Kidney (tissue), 14 donors: ENCODE measurements around the gene BCL6. TPM values are rescaled to one million over a fixed set of nuclear protein-coding genes. Genes with fewer than 3 reads are reported as not detected.

Experiments
- DNase-seq, 5 donors: peaks; one replicate each; pipeline ENCODE4 v3.0.0-alpha.2; 2013 to 2020
- FAIRE-seq: peaks from 2 replicates; lab custom pipeline; 2012; peaks lifted over from hg19 to GRCh38; lab: Jason Lieb, UNC
- H3K27ac ChIP-seq, 2 donors: one replicate each; pipeline ENCODE4 v1.7.0; 2013; ENCODE audit warnings: low read depth in 2 of 2, low read length in 2 of 2, inconsistent platforms in 1 of 2
- H3K27me3 ChIP-seq: one replicate; pipeline ENCODE4 v1.7.1; 2013; ENCODE audit warnings: low read length, inconsistent platforms; ENCODE audit not compliant: control insufficient read depth, insufficient read depth
- H3K36me3 ChIP-seq, 3 donors: one replicate each; pipeline versions ENCODE4 v1.7.0 to v1.7.1; 2013; ENCODE audit warnings: low read length in 3 of 3, control low read depth in 1 of 3, inconsistent platforms in 1 of 3; ENCODE audit not compliant: insufficient read depth in 3 of 3, control insufficient read depth in 2 of 3
- H3K4me1 ChIP-seq, 3 donors: one replicate each; pipeline versions ENCODE4 v1.7.0 to v1.7.1; 2013; ENCODE audit warnings: low read length in 3 of 3, inconsistent platforms in 1 of 3, low read depth in 1 of 3; ENCODE audit not compliant: control insufficient read depth in 2 of 3, insufficient read depth in 2 of 3
- H3K4me3 ChIP-seq, 3 donors: one replicate each; pipeline versions ENCODE4 v1.7.0 to v1.8.1; 2013; ENCODE audit warnings: low read length in 3 of 3, control low read depth in 1 of 3, inconsistent platforms in 1 of 3
- H3K9ac ChIP-seq, 3 donors: one replicate each; pipeline versions ENCODE4 v1.7.0 to v1.7.1; 2013; ENCODE audit warnings: low read length in 3 of 3, control low read depth in 1 of 3, inconsistent platforms in 1 of 3
- H3K9me3 ChIP-seq, 3 donors: one replicate each; pipeline versions ENCODE4 v1.7.0 to v1.7.1; 2013; ENCODE audit warnings: low read length in 3 of 3, control low read depth in 1 of 3, inconsistent platforms in 1 of 3; ENCODE audit not compliant: control insufficient read depth in 2 of 3, insufficient read depth in 1 of 3
- intact Hi-C: fragments of 100-400 bp; cut with DNase I; formaldehyde crosslinking; loops from one replicate; pipeline ENCODE4 v1.11.1; 2022
- polyA plus RNA-seq: library from polyadenylated mRNA; stranded (reverse); fragments of 350-450 nt; fragmentation: Illumina TruSeq; extraction: RNeasy Lipid Tissue Mini Kit (QIAGEN cat#74804); gene quantifications from one replicate; pipeline ENCODE4 v1.2.3, GENCODE V29; 2014; ENCODE audit warnings: low read depth, low replicate concordance; ENCODE audit not compliant: insufficient read depth
- total RNA-seq: library from RNA; stranded (reverse); fragmentation: NEBNext Ultra II Directional; extraction: Animal tissue kit (Norgen Biotek cat#: 25700); gene quantifications from one replicate; pipeline ENCODE4 v1.2.1, GENCODE V29; 2021
- TF ChIP-seq, protein P1 (sequence below): IDR thresholded peaks from 3 replicates; pipeline ENCODE4 v1.5.1; 2012; ENCODE audit warnings: mild to moderate bottlenecking, moderate library complexity, borderline replicate concordance; ENCODE audit not compliant: insufficient read depth; ENCODE audit errors: extremely low read depth
- donor health status: control.
- donor health status: control.
- donor health status: control.
- donor health status: control.
- donor health status: control.
- donor health status: DM: yes; HTN: yes; CAD: no.
- donor health status: Normal renal cell carcinoma (clear cell type).

BCL6 gene
- total and polyA plus RNA-seq, 2 donors from 2014 or later, result 7.3 to 110 TPM

- no peaks in the 10 kb centered on the region for H3K36me3 ChIP-seq
- DNase-seq (peak in 1 of 5 donors; percentile 53), FAIRE-seq (no peak)
- H3K27me3 ChIP-seq, result no peaks in the 10 kb centered on the region
- peak overlapping the region; percentile 97 to 99 for H3K27ac ChIP-seq
- TF ChIP-seq, protein P1, sequence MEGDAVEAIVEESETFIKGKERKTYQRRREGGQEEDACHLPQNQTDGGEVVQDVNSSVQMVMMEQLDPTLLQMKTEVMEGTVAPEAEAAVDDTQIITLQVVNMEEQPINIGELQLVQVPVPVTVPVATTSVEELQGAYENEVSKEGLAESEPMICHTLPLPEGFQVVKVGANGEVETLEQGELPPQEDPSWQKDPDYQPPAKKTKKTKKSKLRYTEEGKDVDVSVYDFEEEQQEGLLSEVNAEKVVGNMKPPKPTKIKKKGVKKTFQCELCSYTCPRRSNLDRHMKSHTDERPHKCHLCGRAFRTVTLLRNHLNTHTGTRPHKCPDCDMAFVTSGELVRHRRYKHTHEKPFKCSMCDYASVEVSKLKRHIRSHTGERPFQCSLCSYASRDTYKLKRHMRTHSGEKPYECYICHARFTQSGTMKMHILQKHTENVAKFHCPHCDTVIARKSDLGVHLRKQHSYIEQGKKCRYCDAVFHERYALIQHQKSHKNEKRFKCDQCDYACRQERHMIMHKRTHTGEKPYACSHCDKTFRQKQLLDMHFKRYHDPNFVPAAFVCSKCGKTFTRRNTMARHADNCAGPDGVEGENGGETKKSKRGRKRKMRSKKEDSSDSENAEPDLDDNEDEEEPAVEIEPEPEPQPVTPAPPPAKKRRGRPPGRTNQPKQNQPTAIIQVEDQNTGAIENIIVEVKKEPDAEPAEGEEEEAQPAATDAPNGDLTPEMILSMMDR, result no peak
- H3K4me1 ChIP-seq, result peaks cover 0 to 18% (median 8%) of the 10 kb centered on the region in 3 donors
- intact Hi-C loops, result loop anchor here (5.0 to 10.0 kb wide), 2 partner anchors 302 to 1210 kb away; no protein-coding TSS in a partner anchor
- no peaks in the 10 kb centered on the region for H3K9me3 ChIP-seq
- peak overlapping the region in 1 of 3 donors; percentile 98 for H3K9ac ChIP-seq
- H3K4me3 ChIP-seq, result peak overlapping the region; percentile 27 to 91 (median 73)
Measured at GRCh38 chr3:187742351-187743171, 2.7 kb downstream of the BCL6 start.

DNA sequence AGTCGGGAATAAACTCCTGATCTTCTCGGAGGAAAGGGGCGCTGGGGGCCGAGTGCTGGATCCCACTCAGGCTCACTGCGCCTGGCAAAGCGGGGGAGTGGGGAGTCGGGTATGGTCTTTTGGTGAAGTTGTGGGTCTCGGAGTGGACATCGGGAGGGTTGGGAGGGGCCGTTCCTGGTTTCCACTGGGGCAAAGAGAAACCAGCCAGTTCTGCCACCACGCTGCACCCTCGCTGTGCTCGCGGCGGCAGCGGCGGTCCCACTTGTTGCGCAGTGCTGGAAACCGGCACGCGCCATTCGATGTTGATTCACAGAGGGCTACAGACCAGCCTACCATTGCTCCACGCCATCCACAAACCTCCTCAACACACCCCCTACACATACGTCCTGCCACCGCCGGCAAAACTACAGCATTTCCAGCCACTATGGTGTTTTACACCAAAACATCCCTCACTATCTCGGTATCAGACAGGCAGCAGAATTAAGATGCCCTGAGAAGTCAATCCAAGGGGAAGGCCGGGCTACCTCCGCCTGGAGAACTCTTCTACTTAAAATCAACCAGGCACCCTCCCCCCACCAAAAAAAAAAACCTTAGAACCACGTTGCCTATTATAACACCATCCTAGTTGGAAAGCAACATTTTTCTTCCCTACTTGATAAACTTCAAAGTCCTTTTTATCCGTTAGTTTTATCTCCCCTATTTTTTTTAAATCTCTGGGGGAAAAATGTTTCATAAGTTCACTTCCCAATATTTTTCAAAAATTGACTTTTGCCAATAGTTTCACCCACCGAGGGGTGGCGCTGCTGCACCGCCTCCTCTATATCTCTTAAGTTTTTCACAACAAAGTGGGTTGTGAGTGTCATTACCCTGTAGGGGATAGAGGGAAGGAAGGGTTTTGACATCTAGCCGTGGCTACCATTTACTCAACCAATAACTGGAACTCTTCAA is 3.6 kb downstream of the BCL6 start:
- H3K27me3 ChIP-seq, result no peaks in the 10 kb centered on the region
- H3K9me3 ChIP-seq, result no peaks in the 10 kb centered on the region
- H3K27ac ChIP-seq, result peak overlapping the region; percentile 94 to 97
- peak overlapping the region; percentile 74 to 98 (median 83) for H3K9ac ChIP-seq
- no peaks in the 10 kb centered on the region for H3K36me3 ChIP-seq
- intact Hi-C loops, result loop anchor here (5.0 to 10.0 kb wide), 2 partner anchors 303 to 1211 kb away; no protein-coding TSS in a partner anchor
- FAIRE-seq (no peak), DNase-seq (peak; percentile 72 to 88 (median 82))
- peaks cover 0 to 18% (median 11%) of the 10 kb centered on the region in 3 donors for H3K4me1 ChIP-seq
- TF ChIP-seq, protein P1, result peak; percentile 90
- peak overlapping the region; percentile 64 to 91 (median 73) for H3K4me3 ChIP-seq

GRCh38 chr3:187740421-187741399 is 4.6 kb downstream of the BCL6 start:
- Histone ChIP-seq H3K9me3 (no peaks in the 10 kb centered on the region), H3K27ac (peak overlapping the region; percentile 94 to 97), H3K27me3 (no peaks in the 10 kb centered on the region), H3K36me3 (no peaks in the 10 kb centered on the region), H3K4me3 (peak overlapping the region; percentile 73 to 91 (median 83)), H3K9ac (peak overlapping the region; percentile 74 to 98 (median 83)), H3K4me1 (peaks cover 0 to 18% (median 11%) of the 10 kb centered on the region in 3 donors)
- DNase-seq, result peak; percentile 79 to 89 (median 86)
- intact Hi-C loops, result loop anchor here (5.0 to 10.0 kb wide), 2 partner anchors 304 to 1212 kb away; no protein-coding TSS in a partner anchor
- TF ChIP-seq, protein P1, result peak; percentile 91
- FAIRE-seq, result no peak
